DOHH2 (cell line): ENCODE measurements around the gene PAIP1.

Experiments
- H3F3A ChIP-seq: fragments of 200-600 bp; sonication (generic), shearing (Covaris generic); 2 replicates; pipeline ENCODE4 v1.6.0; 2016; ENCODE audit warnings: antibody characterized with exemption, mild to moderate bottlenecking; ENCODE audit not compliant: control insufficient read depth, insufficient read depth
- H3K27ac ChIP-seq: fragments of 200-600 bp; sonication (generic); 2 replicates; pipeline ENCODE4 v1.5.1; 2014; ENCODE audit warnings: low read depth, mild to moderate bottlenecking, low read length, moderate library complexity
- H3K27me3 ChIP-seq: fragments of 200-600 bp; sonication (generic); 2 replicates; pipeline ENCODE4 v1.6.1; 2014; ENCODE audit warnings: mild to moderate bottlenecking, low read length, mixed read lengths; ENCODE audit not compliant: control insufficient read depth
- H3K36me3 ChIP-seq: fragments of 200-600 bp; sonication (generic); 2 replicates; pipeline ENCODE4 v1.6.1; 2014; ENCODE audit warnings: mild to moderate bottlenecking, low read length, moderate library complexity, mixed read lengths; ENCODE audit not compliant: control insufficient read depth
- H3K4me1 ChIP-seq: fragments of 200-600 bp; sonication (generic); 2 replicates; pipeline ENCODE4 v1.6.1; 2014; ENCODE audit warnings: mild to moderate bottlenecking, low read length, mixed read lengths; ENCODE audit not compliant: control insufficient read depth
- H3K4me2 ChIP-seq: fragments of 200-600 bp; sonication (generic); 2 replicates; pipeline ENCODE4 v1.6.0; 2014; ENCODE audit warnings: mild to moderate bottlenecking, low read length, moderate library complexity
- H3K4me3 ChIP-seq: fragments of 200-600 bp; sonication (generic); 2 replicates; pipeline ENCODE4 v1.5.1; 2014; ENCODE audit warnings: mild to moderate bottlenecking, low read length, mixed read lengths
- H3K79me2 ChIP-seq: fragments of 200-600 bp; sonication (generic); 2 replicates; pipeline ENCODE4 v1.6.1; 2014; ENCODE audit warnings: mild to moderate bottlenecking, low read length, mixed read lengths; ENCODE audit not compliant: control insufficient read depth
- H3K9me2 ChIP-seq: fragments of 200-600 bp; sonication (generic); replicated peaks from 2 replicates; pipeline ENCODE4 v1.6.1; 2014; ENCODE audit warnings: mild to moderate bottlenecking, low read length, mixed read lengths; ENCODE audit not compliant: control insufficient read depth
- H3K9me3 ChIP-seq: fragments of 200-600 bp; sonication (generic); 2 replicates; pipeline ENCODE4 v1.6.1; 2014; ENCODE audit warnings: antibody characterized with exemption, low read length, mixed read lengths; ENCODE audit not compliant: control insufficient read depth, insufficient read depth
- H4K20me1 ChIP-seq: fragments of 200-600 bp; sonication (generic); 2 replicates; pipeline ENCODE4 v1.6.0; 2014; ENCODE audit warnings: low read depth, mild to moderate bottlenecking, antibody characterized with exemption, low read length, moderate library complexity; ENCODE audit not compliant: control insufficient read depth, insufficient read depth
- CTCF ChIP-seq: fragments of 200-600 bp; sonication (generic); IDR thresholded peaks from one replicate; pipeline ENCODE4 v1.5.1; 2014; ENCODE audit warnings: antibody characterized with exemption, mild to moderate bottlenecking, low read depth, low read length; ENCODE audit not compliant: poor library complexity, severe bottlenecking
- EZH2phosphoT487 ChIP-seq: fragments of 200-600 bp; sonication (generic); IDR thresholded peaks from 2 replicates; pipeline ENCODE4 v1.6.1; 2017; ENCODE audit warnings: borderline replicate concordance, mild to moderate bottlenecking, antibody characterized with exemption, low read length, moderate library complexity, mixed read lengths

Gene PAIP1

GRCh38 chr5:43556857-43557542 is at the start of gene PAIP1:
PAIP1 (minus strand) TSS chr5:43557077; CDS start chr5:43556846, 231 bp downstream.
- H3K79me2 ChIP-seq: peaks cover 45% of the 10 kb centered on the region
- H3K4me3 ChIP-seq: peak within 1 kb of the TSS; percentile 82
- H3K4me2 ChIP-seq: peak within 1 kb of the TSS; percentile 93
- no peaks in the 10 kb centered on the region for H3F3A ChIP-seq
- no peaks in the 10 kb centered on the region; the same call in 1 of the 2 replicates for H4K20me1 ChIP-seq
- no peaks in the 10 kb centered on the region for H3K27me3 ChIP-seq
- TF ChIP-seq CTCF: peak; percentile 35
- TF ChIP-seq EZH2phosphoT487: no peak
- peaks cover 33% of the 10 kb centered on the region for H3K4me1 ChIP-seq
- peaks cover 43% of the 10 kb centered on the region for H3K36me3 ChIP-seq
- no peaks in the 10 kb centered on the region for H3K9me2 ChIP-seq
- peak within 1 kb of the TSS; percentile 68 for H3K27ac ChIP-seq
- H3K9me3 ChIP-seq: no peaks in the 10 kb centered on the region

- H3K4me2 ChIP-seq: no peak overlapping the region
- peaks cover 20% of the 10 kb centered on the region for H3K4me1 ChIP-seq
- H4K20me1 ChIP-seq: no peaks in the 10 kb centered on the region
- no peaks in the 10 kb centered on the region for H3F3A ChIP-seq
- peaks cover 51% of the 10 kb centered on the region for H3K79me2 ChIP-seq
- no peaks in the 10 kb centered on the region for H3K9me3 ChIP-seq
- H3K36me3 ChIP-seq: peaks cover 34% of the 10 kb centered on the region
- H3K9me2 ChIP-seq: no peaks in the 10 kb centered on the region
- H3K4me3 ChIP-seq: no peak overlapping the region
- no peaks in the 10 kb centered on the region for H3K27me3 ChIP-seq
- TF ChIP-seq EZH2phosphoT487: no peak
- TF ChIP-seq CTCF: no peak
- no peak overlapping the region for H3K27ac ChIP-seq
Observed at GRCh38 chr5:43606351-43606750, 49.5 kb upstream of the PAIP1 start.

GRCh38 chr5:43604699-43605098 is 47.8 kb upstream of the PAIP1 start:
- peaks cover 66% of the 10 kb centered on the region for H3K79me2 ChIP-seq
- peaks cover 28% of the 10 kb centered on the region for H3K4me1 ChIP-seq
- H3K27me3 ChIP-seq: no peaks in the 10 kb centered on the region
- no peaks in the 10 kb centered on the region for H4K20me1 ChIP-seq
- H3K27ac ChIP-seq: no peak overlapping the region
- H3K4me2 ChIP-seq: peak overlapping the region; percentile 94; the same call in 1 of the 2 replicates
- no peaks in the 10 kb centered on the region for H3K9me2 ChIP-seq
- H3K36me3 ChIP-seq: peaks cover 29% of the 10 kb centered on the region
- no peaks in the 10 kb centered on the region for H3K9me3 ChIP-seq
- H3K4me3 ChIP-seq: no peak overlapping the region
- H3F3A ChIP-seq: no peaks in the 10 kb centered on the region
- TF ChIP-seq CTCF: no peak
- TF ChIP-seq EZH2phosphoT487: no peak
